NCI-H2196 (cell line): ENCODE results near the gene RTKN.

ENCODE experiments used
- DNase-seq: peaks from one replicate; lab custom pipeline; 2025; ENCODE audit not compliant: unreplicated experiment; lab: John Stamatoyannopoulos, UW

Gene RTKN

GRCh38 chr2:74417763-74418162 lies 24.0 kb downstream of the RTKN start:
- no peak for DNase-seq

GRCh38 chr2:74417197-74417596 lies 24.5 kb downstream of the RTKN start:
- no peak for DNase-seq

- DNase-seq, result no peak
Observed at GRCh38 chr2:74416778-74417177, 25.0 kb downstream of the RTKN start.

GRCh38 chr2:74415762-74416395 lies 25.9 kb downstream of the RTKN start:
- no peak for DNase-seq

GRCh38 chr2:74414881-74415761 lies 26.6 kb downstream of the RTKN start:
- DNase-seq, result no peak

GRCh38 chr2:74414441-74414840 lies 27.3 kb downstream of the RTKN start:
- DNase-seq, result no peak

- DNase-seq, result no peak
Observed at GRCh38 chr2:74413001-74413698, 28.6 kb downstream of the RTKN start.

- DNase-seq, result no peak
Observed at GRCh38 chr2:74407682-74408081, 34.1 kb downstream of the RTKN start.

- DNase-seq, result no peak
Observed at GRCh38 chr2:74406035-74406434, 35.7 kb downstream of the RTKN start.

GRCh38 chr2:74401891-74402290 lies 39.8 kb downstream of the RTKN start:
- DNase-seq, result no peak

- DNase-seq, result peak; percentile 5
Observed at GRCh38 chr2:74399785-74400184, 42.0 kb downstream of the RTKN start.

GRCh38 chr2:74396149-74396548 lies 45.6 kb downstream of the RTKN start:
- no peak for DNase-seq

GRCh38 chr2:74393525-74393924 lies 48.2 kb downstream of the RTKN start:
- DNase-seq, result no peak

- no peak for DNase-seq
Observed at GRCh38 chr2:74392449-74392743, 49.3 kb downstream of the RTKN start.

- DNase-seq, result peak; percentile 72
Observed at GRCh38 chr2:74391580-74392448, 49.9 kb downstream of the RTKN start.

- no peak for DNase-seq
Observed at GRCh38 chr2:74391209-74391579, 50.5 kb downstream of the RTKN start.

GRCh38 chr2:74390606-74391005 lies 51.1 kb downstream of the RTKN start:
- DNase-seq, result no peak

GRCh38 chr2:74387346-74387745 lies 54.4 kb downstream of the RTKN start:
- no peak for DNase-seq

- no peak for DNase-seq
Observed at GRCh38 chr2:74385396-74385795, 56.3 kb downstream of the RTKN start.

GRCh38 chr2:74384051-74384450 lies 57.7 kb downstream of the RTKN start:
- no peak for DNase-seq

GRCh38 chr2:74383254-74383653 lies 58.5 kb downstream of the RTKN start:
- DNase-seq, result no peak
